OCI-LY7 (cell line): ENCODE data around the gene SPATS2L. TPM values are rescaled to one million over a fixed set of nuclear protein-coding genes. Genes with fewer than 3 reads are reported as not detected.

Experiments
- BruUV-seq: library from RNA; stranded (reverse); fragments of 400-500 nt; replicated peaks from 2 replicates; lab custom pipeline; 2021; lab: Mats Ljungman, UMichigan
- CTCF ChIA-PET: fragments of 300-600 bp; sonication (Branson Sonifier 250); formaldehyde crosslinking; loops from one replicate; lab custom pipeline; 2022; ENCODE audit warnings: antibody characterized with exemption; ENCODE audit not compliant: unreplicated experiment; lab: Charles Lee
- POLR2A ChIA-PET: fragments of 300-600 bp; sonication (Branson Sonifier 250); formaldehyde crosslinking; loops from one replicate; lab custom pipeline; 2022; ENCODE audit warnings: antibody characterized with exemption; lab: Charles Lee
- DNase-seq: peaks from one replicate; pipeline ENCODE4 v3.0.0-alpha.2; 2015; ENCODE audit warnings: low spot score
- H2AFZ ChIP-seq: fragments of 200-600 bp; sonication (generic), shearing (Covaris generic); 2 replicates; pipeline ENCODE4 v1.6.1; 2014; ENCODE audit warnings: mild to moderate bottlenecking, antibody characterized with exemption, low read length, moderate library complexity
- H3K27ac ChIP-seq: fragments of 200-600 bp; sonication (generic); 2 replicates; pipeline ENCODE4 v1.5.1; 2014; ENCODE audit warnings: mixed run types, low read depth, mild to moderate bottlenecking, moderate library complexity, low read length, inconsistent platforms; ENCODE audit not compliant: poor library complexity, severe bottlenecking
- H3K36me3 ChIP-seq: fragments of 200-600 bp; sonication (generic); 2 replicates; pipeline ENCODE4 v1.6.1; 2014; ENCODE audit warnings: mild to moderate bottlenecking, antibody characterized with exemption, low read length, moderate library complexity, mixed read lengths; ENCODE audit not compliant: insufficient read depth
- H3K4me1 ChIP-seq: fragments of 200-600 bp; sonication (generic); 2 replicates; pipeline ENCODE4 v1.5.1; 2014; ENCODE audit warnings: mild to moderate bottlenecking, low read length; ENCODE audit not compliant: insufficient read depth, poor library complexity, severe bottlenecking
- H3K4me2 ChIP-seq: fragments of 200-600 bp; sonication (generic); 2 replicates; pipeline ENCODE4 v1.6.1; 2014; ENCODE audit warnings: mild to moderate bottlenecking, low read length
- H3K4me3 ChIP-seq: fragments of 200-600 bp; sonication (generic); 2 replicates; pipeline ENCODE4 v1.5.1; 2014; ENCODE audit warnings: mild to moderate bottlenecking, low read depth, low read length; ENCODE audit not compliant: poor library complexity, severe bottlenecking
- H3K79me2 ChIP-seq: fragments of 200-600 bp; sonication (generic); 2 replicates; pipeline ENCODE4 v1.6.1; 2016; ENCODE audit warnings: low read depth, mild to moderate bottlenecking, low read length, moderate library complexity, mixed read lengths; ENCODE audit not compliant: insufficient read depth
- H3K9me2 ChIP-seq: fragments of 200-600 bp; sonication (generic); 2 replicates; pipeline ENCODE4 v1.6.1; 2016; ENCODE audit warnings: mild to moderate bottlenecking, low read length, mixed read lengths; ENCODE audit not compliant: insufficient read depth
- H3K9me3 ChIP-seq: fragments of 200-600 bp; sonication (generic); 2 replicates; pipeline ENCODE4 v1.6.1; 2014; ENCODE audit warnings: mild to moderate bottlenecking, mixed run types, low read length, mixed read lengths
- H4K20me1 ChIP-seq: fragments of 200-600 bp; sonication (generic); 2 replicates; pipeline ENCODE4 v1.6.1; 2014; ENCODE audit warnings: mild to moderate bottlenecking, antibody characterized with exemption, low read length, moderate library complexity, mixed read lengths; ENCODE audit not compliant: insufficient read depth
- EZH2phosphoT487 ChIP-seq: fragments of 200-600 bp; sonication (generic); IDR thresholded peaks from 2 replicates; pipeline ENCODE4 v1.6.1; 2018; ENCODE audit warnings: low read depth, borderline replicate concordance, mild to moderate bottlenecking, mixed run types, antibody characterized with exemption, low read length, moderate library complexity, mixed read lengths
- intact Hi-C: fragments of 100-400 bp; cut with micrococcal nuclease; formaldehyde crosslinking; loops from one replicate; pipeline ENCODE4 v1.10.0; 2022; ENCODE audit not compliant: unreplicated experiment
- total RNA-seq, 2 experiments: library from RNA; depleted of rRNA in 1 of 2; stranded (reverse); fragments of >200 nt in 1 of 2; shearing (Covaris generic) in 1 of 2; gene quantifications; 2 replicates each; pipeline ENCODE4 v1.2.3, GENCODE V29; 2014 to 2022
- TF ChIP-seq, protein P1 (sequence below): fragments of 200-600 bp; sonication (generic); conservative IDR thresholded peaks from 2 replicates; pipeline ENCODE4 v1.5.1; 2014; ENCODE audit warnings: mild to moderate bottlenecking, antibody characterized with exemption, low read length, moderate library complexity, mixed read lengths

Gene SPATS2L
- total RNA-seq, 2 experiments from 2014 or later, result 3.1 to 5.2 TPM

- H3K36me3 ChIP-seq, result no peaks in the 10 kb centered on the region
- DNase-seq, result no peak
- ChIA-PET CTCF (interaction anchor here (0.5 kb wide), 1 partner anchor 560 kb away, joined by 3 read pairs; no protein-coding TSS in a partner anchor), POLR2A (no interaction called here)
- H3K9me3 ChIP-seq, result no peaks in the 10 kb centered on the region
- BruUV-seq, result no TSS peak
- H2AFZ ChIP-seq, result no peak overlapping the region
- no peaks in the 10 kb centered on the region for H3K79me2 ChIP-seq
- H3K27ac ChIP-seq, result no peak overlapping the region
- no peak overlapping the region for H3K4me2 ChIP-seq
- H4K20me1 ChIP-seq, result no peaks in the 10 kb centered on the region
- intact Hi-C loops, result no loop called here
- H3K4me3 ChIP-seq, result no peak overlapping the region
- TF ChIP-seq EZH2phosphoT487, result no peak
- TF ChIP-seq, protein P1, sequence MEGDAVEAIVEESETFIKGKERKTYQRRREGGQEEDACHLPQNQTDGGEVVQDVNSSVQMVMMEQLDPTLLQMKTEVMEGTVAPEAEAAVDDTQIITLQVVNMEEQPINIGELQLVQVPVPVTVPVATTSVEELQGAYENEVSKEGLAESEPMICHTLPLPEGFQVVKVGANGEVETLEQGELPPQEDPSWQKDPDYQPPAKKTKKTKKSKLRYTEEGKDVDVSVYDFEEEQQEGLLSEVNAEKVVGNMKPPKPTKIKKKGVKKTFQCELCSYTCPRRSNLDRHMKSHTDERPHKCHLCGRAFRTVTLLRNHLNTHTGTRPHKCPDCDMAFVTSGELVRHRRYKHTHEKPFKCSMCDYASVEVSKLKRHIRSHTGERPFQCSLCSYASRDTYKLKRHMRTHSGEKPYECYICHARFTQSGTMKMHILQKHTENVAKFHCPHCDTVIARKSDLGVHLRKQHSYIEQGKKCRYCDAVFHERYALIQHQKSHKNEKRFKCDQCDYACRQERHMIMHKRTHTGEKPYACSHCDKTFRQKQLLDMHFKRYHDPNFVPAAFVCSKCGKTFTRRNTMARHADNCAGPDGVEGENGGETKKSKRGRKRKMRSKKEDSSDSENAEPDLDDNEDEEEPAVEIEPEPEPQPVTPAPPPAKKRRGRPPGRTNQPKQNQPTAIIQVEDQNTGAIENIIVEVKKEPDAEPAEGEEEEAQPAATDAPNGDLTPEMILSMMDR, result no peak
- no peaks in the 10 kb centered on the region for H3K4me1 ChIP-seq
- no peaks in the 10 kb centered on the region for H3K9me2 ChIP-seq
Measured at GRCh38 chr2:200417366-200417765, 110.9 kb downstream of the SPATS2L start.

DNA sequence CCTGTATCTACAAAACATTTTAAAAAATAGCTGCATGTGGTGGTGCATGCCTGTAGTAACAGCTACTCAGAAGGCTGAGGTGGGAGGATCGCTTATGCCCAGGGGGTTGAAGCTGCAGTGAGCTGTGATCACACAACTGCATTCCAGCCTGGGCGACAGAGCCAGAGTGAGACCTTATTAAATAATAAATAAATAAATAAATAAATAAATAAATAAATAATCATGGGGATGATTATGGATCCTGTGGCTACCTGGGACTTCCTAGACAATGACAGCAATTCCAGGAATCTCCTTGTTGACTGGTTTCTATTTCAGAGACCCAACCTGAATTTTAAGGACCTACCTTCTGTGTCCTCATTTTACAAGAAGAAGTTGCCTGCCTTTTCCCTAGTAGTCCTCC is 111.9 kb downstream of the SPATS2L start:
- no peaks in the 10 kb centered on the region for H3K9me2 ChIP-seq
- no peak overlapping the region for H2AFZ ChIP-seq
- H3K79me2 ChIP-seq, result no peaks in the 10 kb centered on the region
- no peaks in the 10 kb centered on the region for H4K20me1 ChIP-seq
- H3K36me3 ChIP-seq, result no peaks in the 10 kb centered on the region
- TF ChIP-seq, protein P1, result no peak
- TF ChIP-seq EZH2phosphoT487, result no peak
- no peak overlapping the region for H3K4me2 ChIP-seq
- H3K9me3 ChIP-seq, result no peaks in the 10 kb centered on the region
- no peak overlapping the region for H3K4me3 ChIP-seq
- intact Hi-C loops, result no loop called here
- BruUV-seq, result no TSS peak
- DNase-seq, result no peak
- no peak overlapping the region for H3K27ac ChIP-seq
- no peaks in the 10 kb centered on the region for H3K4me1 ChIP-seq
- CTCF ChIA-PET, result no interaction called here
- POLR2A ChIA-PET, result no interaction called here

DNA sequence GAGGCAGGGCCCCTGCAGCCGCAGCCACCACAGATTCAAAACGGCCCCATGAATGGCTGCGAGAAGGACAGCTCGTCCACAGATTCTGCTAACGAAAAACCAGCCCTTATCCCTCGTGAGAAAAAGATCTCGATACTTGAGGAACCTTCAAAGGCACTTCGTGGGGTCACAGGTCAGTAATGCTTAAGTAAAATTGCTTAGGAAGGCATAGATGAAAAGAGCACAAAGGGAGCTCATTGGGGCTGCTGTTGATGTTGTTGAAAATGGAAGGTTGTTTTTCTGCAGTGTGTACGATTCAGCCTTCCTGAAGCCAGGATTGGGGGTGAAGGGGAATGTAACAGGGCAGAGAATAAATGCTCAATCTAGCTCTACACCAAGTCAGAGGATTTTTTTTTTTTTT is 112.8 kb downstream of the SPATS2L start:
- H3K4me2 ChIP-seq, result no peak overlapping the region
- H3K36me3 ChIP-seq, result no peaks in the 10 kb centered on the region
- no peak overlapping the region for H3K4me3 ChIP-seq
- ChIA-PET POLR2A (interaction anchor here (0.7 kb wide), 1 partner anchor 455 kb away, joined by 4 read pairs; no protein-coding TSS in a partner anchor), CTCF (no interaction called here)
- H4K20me1 ChIP-seq, result no peaks in the 10 kb centered on the region
- DNase-seq, result no peak
- no peak for TF ChIP-seq EZH2phosphoT487
- TF ChIP-seq, protein P1, result no peak
- no peaks in the 10 kb centered on the region for H3K4me1 ChIP-seq
- no peak overlapping the region for H3K27ac ChIP-seq
- H3K9me2 ChIP-seq, result no peaks in the 10 kb centered on the region
- H3K79me2 ChIP-seq, result no peaks in the 10 kb centered on the region
- intact Hi-C loops, result no loop called here
- H2AFZ ChIP-seq, result no peak overlapping the region
- BruUV-seq, result no TSS peak
- no peaks in the 10 kb centered on the region for H3K9me3 ChIP-seq
